IMR-90 (cell line): Measurements from ENCODE around the gene HMCN1. TPM values are rescaled to one million over a fixed set of nuclear protein-coding genes. Genes with fewer than 3 reads are reported as not detected.

Experiments
- ATAC-seq: fragments of 200-7000 bp; cut with Tn5 transposase; 2 replicates; pipeline ENCODE4 v1.9.1; 2020; ENCODE audit warnings: low read depth, mild to moderate bottlenecking, moderate library complexity
- BruUV-seq: library from RNA; stranded (reverse); fragments of 400-500 nt; replicated peaks from 2 replicates; lab custom pipeline; 2021; lab: Mats Ljungman, UMichigan
- CTCF ChIA-PET: fragments of 300-600 bp; formaldehyde crosslinking; extraction: SDS; loops from one replicate; lab custom pipeline; 2021; ENCODE audit warnings: antibody characterized with exemption; lab: Yijun Ruan, JAX
- POLR2A ChIA-PET: fragments of 300-600 bp; sonication (Branson Sonifier 250); formaldehyde crosslinking; loops from one replicate; lab custom pipeline; 2022; ENCODE audit warnings: antibody characterized with exemption; ENCODE audit not compliant: unreplicated experiment; lab: Charles Lee
- DNase-seq: peaks from one replicate; pipeline ENCODE4 v3.0.0; 2013
- H2AFZ ChIP-seq: replicated peaks from 2 replicates; pipeline ENCODE3; 2013; ENCODE audit warnings: low read length, mild to moderate bottlenecking; ENCODE audit not compliant: poor library complexity
- H2AK5ac ChIP-seq: 2 replicates; pipeline ENCODE4 v1.6.1; 2013; ENCODE audit warnings: low read depth, low read length, inconsistent platforms
- H2AK9ac ChIP-seq: replicated peaks from 2 replicates; pipeline ENCODE3; 2013; ENCODE audit warnings: mild to moderate bottlenecking, low read depth, low read length, moderate library complexity; ENCODE audit not compliant: poor library complexity
- H2BK120ac ChIP-seq: 2 replicates; pipeline ENCODE4 v1.6.1; 2013; ENCODE audit warnings: low read depth, low read length, inconsistent platforms
- H2BK15ac ChIP-seq: 3 replicates; pipeline ENCODE4 v1.6.1; 2013; ENCODE audit warnings: low read depth, low read length, inconsistent platforms
- H2BK20ac ChIP-seq: 2 replicates; pipeline ENCODE4 v1.6.1; 2013; ENCODE audit warnings: low read depth, mild to moderate bottlenecking, inconsistent platforms, low read length, moderate library complexity
- H2BK5ac ChIP-seq: 2 replicates; pipeline ENCODE4 v1.6.1; 2013; ENCODE audit warnings: mild to moderate bottlenecking, low read depth, low read length, inconsistent platforms; ENCODE audit not compliant: poor library complexity, severe bottlenecking
- H3K14ac ChIP-seq: replicated peaks from 2 replicates; pipeline ENCODE4 v1.6.1; 2013; ENCODE audit warnings: low read depth, low read length, inconsistent platforms
- H3K18ac ChIP-seq: 2 replicates; pipeline ENCODE4 v1.6.1; 2013; ENCODE audit warnings: low read depth, low read length, control low read depth
- H3K23ac ChIP-seq: 2 replicates; pipeline ENCODE4 v1.6.1; 2013; ENCODE audit warnings: low read depth, low read length, inconsistent platforms
- H3K27ac ChIP-seq: 2 replicates; pipeline ENCODE4 v1.5.1; 2013; ENCODE audit warnings: mild to moderate bottlenecking, control low read depth, low read length; ENCODE audit not compliant: insufficient read depth
- H3K27me3 ChIP-seq: 2 replicates; pipeline ENCODE4 v1.6.1; 2013; ENCODE audit warnings: low read length; ENCODE audit not compliant: control insufficient read depth, insufficient read depth
- H3K36me3 ChIP-seq: 2 replicates; pipeline ENCODE4 v1.6.1; 2013; ENCODE audit warnings: low read length, mixed read lengths; ENCODE audit not compliant: control insufficient read depth, insufficient read depth
- H3K4ac ChIP-seq: 2 replicates; pipeline ENCODE4 v1.6.1; 2013; ENCODE audit warnings: low read depth, low read length, inconsistent platforms
- H3K4me1 ChIP-seq: 2 replicates; pipeline ENCODE4 v1.6.1; 2013; ENCODE audit warnings: low read length, mixed read lengths; ENCODE audit not compliant: control insufficient read depth, insufficient read depth
- H3K4me2 ChIP-seq: 2 replicates; pipeline ENCODE4 v1.6.1; 2013; ENCODE audit warnings: low read depth, mild to moderate bottlenecking, control low read depth, low read length, moderate library complexity
- H3K4me3 ChIP-seq: 2 replicates; pipeline ENCODE4 v1.5.1; 2013; ENCODE audit warnings: low read depth, mild to moderate bottlenecking, control low read depth, low read length, moderate library complexity; ENCODE audit not compliant: insufficient read depth
- H3K56ac ChIP-seq: 2 replicates; pipeline ENCODE4 v1.6.1; 2013; ENCODE audit warnings: low read length, inconsistent platforms; ENCODE audit not compliant: insufficient read depth; ENCODE audit errors: extremely low read depth
- H3K79me1 ChIP-seq, 2 experiments: 2 replicates each; pipeline ENCODE4 v1.6.1; 2013; ENCODE audit warnings: low read length in 2 of 2, inconsistent platforms in 1 of 2, low read depth in 1 of 2
- H3K9ac ChIP-seq: 2 replicates; pipeline ENCODE4 v1.6.1; 2013; ENCODE audit warnings: low read depth, low read length, control low read depth
- H3K9me1 ChIP-seq: 2 replicates; pipeline ENCODE4 v1.6.1; 2013; ENCODE audit warnings: low read length, inconsistent platforms; ENCODE audit not compliant: insufficient read depth
- H3K9me3 ChIP-seq: 2 replicates; pipeline ENCODE4 v1.6.1; 2013; ENCODE audit warnings: low read length; ENCODE audit not compliant: control insufficient read depth, insufficient read depth
- H4K20me1 ChIP-seq: 2 replicates; pipeline ENCODE4 v1.6.1; 2013; ENCODE audit warnings: low read length, inconsistent platforms; ENCODE audit not compliant: insufficient read depth
- H4K5ac ChIP-seq: 2 replicates; pipeline ENCODE4 v1.6.1; 2013; ENCODE audit warnings: mild to moderate bottlenecking, low read depth, low read length, control low read depth
- H4K8ac ChIP-seq, 2 experiments: 2 replicates each; pipeline ENCODE4 v1.6.1; 2013; ENCODE audit warnings: low read depth in 2 of 2, low read length in 2 of 2, control low read depth in 1 of 2, inconsistent platforms in 1 of 2
- H4K91ac ChIP-seq: 2 replicates; pipeline ENCODE4 v1.6.1; 2013; ENCODE audit warnings: low read depth, low read length, inconsistent platforms; ENCODE audit not compliant: insufficient read depth
- BHLHE40 ChIP-seq: fragments of 150-350 bp; IDR thresholded peaks from 2 replicates; pipeline ENCODE4 v1.6.1; 2016; ENCODE audit warnings: mild to moderate bottlenecking, low read depth, low read length
- CEBPB ChIP-seq: IDR thresholded peaks from 2 replicates; pipeline ENCODE4 v1.6.1; 2012; ENCODE audit warnings: low read depth, low read length, improper control_type of control experiment
- CHD1 ChIP-seq: IDR thresholded peaks from 2 replicates; pipeline ENCODE4 v1.6.1; 2012; ENCODE audit warnings: low read depth, low read length, improper control_type of control experiment
- FOS ChIP-seq: fragments of 150-350 bp; IDR thresholded peaks from 2 replicates; pipeline ENCODE4 v1.6.1; 2016; ENCODE audit warnings: low read depth, low read length
- MAFK ChIP-seq: IDR thresholded peaks from 2 replicates; pipeline ENCODE4 v1.6.1; 2012; ENCODE audit warnings: low read depth, low read length, improper control_type of control experiment
- MAZ ChIP-seq: IDR thresholded peaks from 2 replicates; pipeline ENCODE4 v1.6.1; 2012; ENCODE audit warnings: low read depth, mild to moderate bottlenecking, low read length, improper control_type of control experiment, moderate library complexity, borderline replicate concordance
- MXI1 ChIP-seq: IDR thresholded peaks from 2 replicates; pipeline ENCODE4 v1.6.1; 2012; ENCODE audit warnings: low read depth, mild to moderate bottlenecking, low read length, moderate library complexity, borderline replicate concordance
- NFE2L2 ChIP-seq: fragments of 150-350 bp; IDR thresholded peaks from 2 replicates; pipeline ENCODE4 v1.6.1; 2016; ENCODE audit warnings: low read depth, mild to moderate bottlenecking, low read length
- POLR2A ChIP-seq: IDR thresholded peaks from 2 replicates; pipeline ENCODE4 v1.6.1; 2012; ENCODE audit warnings: mild to moderate bottlenecking, low read depth, low read length
- RAD21 ChIP-seq: IDR thresholded peaks from 2 replicates; pipeline ENCODE4 v1.6.1; 2012; ENCODE audit warnings: low read length, improper control_type of control experiment
- RCOR1 ChIP-seq: IDR thresholded peaks from 2 replicates; pipeline ENCODE4 v1.6.1; 2012; ENCODE audit warnings: mild to moderate bottlenecking, low read length, improper control_type of control experiment; ENCODE audit not compliant: insufficient replicate concordance
- RFX5 ChIP-seq: IDR thresholded peaks from 2 replicates; pipeline ENCODE4 v1.8.0; 2012; ENCODE audit warnings: low read depth, mild to moderate bottlenecking, low read length, moderate library complexity
- SMC3 ChIP-seq: fragments of 150-350 bp; IDR thresholded peaks from 2 replicates; pipeline ENCODE4 v1.6.1; 2016; ENCODE audit warnings: low read depth, mild to moderate bottlenecking, antibody characterized with exemption, low read length, moderate library complexity
- WGBS, 2 experiments: methylation state at CpG; one replicate each; pipeline versions ENCODE4 v1.1.5 to v1.1.7; 2013; ENCODE audit warnings: missing lambda C conversion rate in 2 of 2; ENCODE audit not compliant: insufficient read length in 1 of 2; ENCODE audit errors: extremely low coverage in 2 of 2; 5-methylcytosine and 5-hydroxymethylcytosine counted together
- dilution Hi-C: fragments of 300-500 bp; cut with HindIII; formaldehyde crosslinking; loops from one replicate; pipeline ENCODE4 v1.14.3; 2018; ENCODE audit warnings: low sequenced_read_pairs; ENCODE audit not compliant: unreplicated experiment
- in situ Hi-C: fragments of 300-500 bp; cut with MboI; formaldehyde crosslinking; loops from 3 replicates; pipeline ENCODE4 v1.14.3; 2019; ENCODE audit warnings: low sequenced_read_pairs, inconsistent platforms, mixed read lengths
- intact Hi-C: fragments of 100-400 bp; cut with micrococcal nuclease; formaldehyde crosslinking; loops from 2 replicates; pipeline ENCODE4 v1.10.0; 2022
- polyA plus RNA-seq, 3 experiments: library from polyadenylated mRNA; depleted of rRNA; stranded (reverse); fragments of >200 nt; gene quantifications; 2 replicates each; pipeline ENCODE4 v1.2.3, GENCODE V29; 2012; ENCODE audit warnings: low replicate concordance in 1 of 3
- total RNA-seq: library from RNA; depleted of rRNA; stranded (reverse); fragments of >200 nt; gene quantifications from 2 replicates; pipeline ENCODE4 v1.2.3, GENCODE V29; 2012
- TF ChIP-seq, protein P1 (sequence below): fragments of 150-350 bp; IDR thresholded peaks from 2 replicates; pipeline ENCODE4 v1.6.1; 2016; ENCODE audit warnings: low read depth, mild to moderate bottlenecking, low read length, moderate library complexity, borderline replicate concordance
- TF ChIP-seq, protein P2 (sequence below): fragments of 150-350 bp; IDR thresholded peaks from 2 replicates; pipeline ENCODE4 v1.6.1; 2017; ENCODE audit warnings: mild to moderate bottlenecking, antibody characterized with exemption, low read length, low read depth
- TF ChIP-seq, protein P3 (sequence below): conservative IDR thresholded peaks from 2 replicates; pipeline ENCODE4 v1.5.1; 2012; ENCODE audit warnings: mild to moderate bottlenecking, low read depth, low read length, improper control_type of control experiment

HMCN1 gene
- total and polyA plus RNA-seq, 2 of the 4 experiments (the other 2 are of a cell fraction) = 6.1 to 11.7 TPM

DNA sequence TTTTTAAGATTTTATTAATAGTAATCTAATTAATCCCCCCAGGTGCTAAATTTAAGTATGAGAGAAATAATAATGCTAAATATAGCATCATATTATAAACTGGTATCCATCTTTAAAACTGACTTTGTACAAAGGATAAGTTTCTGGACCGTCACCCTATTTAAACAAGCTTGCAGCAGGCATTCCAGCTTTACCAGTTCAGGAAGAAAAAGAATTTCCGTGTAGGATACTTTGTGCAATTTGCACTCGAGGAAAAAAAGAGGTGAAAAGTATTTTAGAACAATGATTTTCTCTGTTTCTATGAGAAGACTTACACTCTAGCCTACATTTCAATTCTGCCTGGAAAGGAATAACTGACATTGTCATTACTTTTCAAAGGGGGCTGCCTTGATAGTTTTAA, 27.6 kb downstream of the HMCN1 start:
- no peak overlapping the region for H3K4me2 ChIP-seq
- H3K4me1 ChIP-seq = no peaks in the 10 kb centered on the region
- BruUV-seq = no TSS peak
- H2BK120ac ChIP-seq = no peak overlapping the region
- CTCF ChIA-PET = no interaction called here
- no peak overlapping the region for H2BK20ac ChIP-seq
- in situ Hi-C loops = no loop called here
- H4K91ac ChIP-seq = no peak overlapping the region
- TF ChIP-seq FOS = no peak
- TF ChIP-seq, protein P1, sequence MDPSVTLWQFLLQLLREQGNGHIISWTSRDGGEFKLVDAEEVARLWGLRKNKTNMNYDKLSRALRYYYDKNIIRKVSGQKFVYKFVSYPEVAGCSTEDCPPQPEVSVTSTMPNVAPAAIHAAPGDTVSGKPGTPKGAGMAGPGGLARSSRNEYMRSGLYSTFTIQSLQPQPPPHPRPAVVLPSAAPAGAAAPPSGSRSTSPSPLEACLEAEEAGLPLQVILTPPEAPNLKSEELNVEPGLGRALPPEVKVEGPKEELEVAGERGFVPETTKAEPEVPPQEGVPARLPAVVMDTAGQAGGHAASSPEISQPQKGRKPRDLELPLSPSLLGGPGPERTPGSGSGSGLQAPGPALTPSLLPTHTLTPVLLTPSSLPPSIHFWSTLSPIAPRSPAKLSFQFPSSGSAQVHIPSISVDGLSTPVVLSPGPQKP = no peak
- TF ChIP-seq, protein P2, sequence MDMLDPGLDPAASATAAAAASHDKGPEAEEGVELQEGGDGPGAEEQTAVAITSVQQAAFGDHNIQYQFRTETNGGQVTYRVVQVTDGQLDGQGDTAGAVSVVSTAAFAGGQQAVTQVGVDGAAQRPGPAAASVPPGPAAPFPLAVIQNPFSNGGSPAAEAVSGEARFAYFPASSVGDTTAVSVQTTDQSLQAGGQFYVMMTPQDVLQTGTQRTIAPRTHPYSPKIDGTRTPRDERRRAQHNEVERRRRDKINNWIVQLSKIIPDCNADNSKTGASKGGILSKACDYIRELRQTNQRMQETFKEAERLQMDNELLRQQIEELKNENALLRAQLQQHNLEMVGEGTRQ = no peak
- TF ChIP-seq RCOR1 = no peak
- no peak for TF ChIP-seq BHLHE40
- TF ChIP-seq SMC3 = no peak
- TF ChIP-seq NFE2L2 = no peak
- TF ChIP-seq CHD1 = no peak
- TF ChIP-seq MAZ = no peak
- no peak for TF ChIP-seq MXI1
- no peak for TF ChIP-seq RAD21
- TF ChIP-seq, protein P3, sequence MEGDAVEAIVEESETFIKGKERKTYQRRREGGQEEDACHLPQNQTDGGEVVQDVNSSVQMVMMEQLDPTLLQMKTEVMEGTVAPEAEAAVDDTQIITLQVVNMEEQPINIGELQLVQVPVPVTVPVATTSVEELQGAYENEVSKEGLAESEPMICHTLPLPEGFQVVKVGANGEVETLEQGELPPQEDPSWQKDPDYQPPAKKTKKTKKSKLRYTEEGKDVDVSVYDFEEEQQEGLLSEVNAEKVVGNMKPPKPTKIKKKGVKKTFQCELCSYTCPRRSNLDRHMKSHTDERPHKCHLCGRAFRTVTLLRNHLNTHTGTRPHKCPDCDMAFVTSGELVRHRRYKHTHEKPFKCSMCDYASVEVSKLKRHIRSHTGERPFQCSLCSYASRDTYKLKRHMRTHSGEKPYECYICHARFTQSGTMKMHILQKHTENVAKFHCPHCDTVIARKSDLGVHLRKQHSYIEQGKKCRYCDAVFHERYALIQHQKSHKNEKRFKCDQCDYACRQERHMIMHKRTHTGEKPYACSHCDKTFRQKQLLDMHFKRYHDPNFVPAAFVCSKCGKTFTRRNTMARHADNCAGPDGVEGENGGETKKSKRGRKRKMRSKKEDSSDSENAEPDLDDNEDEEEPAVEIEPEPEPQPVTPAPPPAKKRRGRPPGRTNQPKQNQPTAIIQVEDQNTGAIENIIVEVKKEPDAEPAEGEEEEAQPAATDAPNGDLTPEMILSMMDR = no peak
- no peak for TF ChIP-seq POLR2A
- TF ChIP-seq CEBPB = no peak
- TF ChIP-seq MAFK = no peak
- no peak for TF ChIP-seq RFX5
- no peak overlapping the region for H3K9ac ChIP-seq
- ATAC-seq = no peak
- no peaks in the 10 kb centered on the region for H4K20me1 ChIP-seq
- H2AK9ac ChIP-seq = no peak overlapping the region
- dilution Hi-C loops = no loop called here
- H3K18ac ChIP-seq = no peak overlapping the region
- no peak for DNase-seq
- intact Hi-C loops = no loop called here
- no peak overlapping the region for H2AFZ ChIP-seq
- H3K4ac ChIP-seq = no peak overlapping the region
- no peak overlapping the region for H4K5ac ChIP-seq
- H3K14ac ChIP-seq = no peak overlapping the region
- no peak overlapping the region for H3K23ac ChIP-seq
- no peaks in the 10 kb centered on the region for H3K79me1 ChIP-seq
- H2AK5ac ChIP-seq = no peak overlapping the region
- no peak overlapping the region for H2BK15ac ChIP-seq
- no CpG with 5 or more reads among the region's 3 CpGs for WGBS, 2 experiments
- no peaks in the 10 kb centered on the region for H3K9me1 ChIP-seq
- H3K9me3 ChIP-seq = no peaks in the 10 kb centered on the region
- no peaks in the 10 kb centered on the region for H3K36me3 ChIP-seq
- no peaks in the 10 kb centered on the region for H3K27me3 ChIP-seq
- POLR2A ChIA-PET = no interaction called here
- no peak overlapping the region for H3K27ac ChIP-seq
- no peak overlapping the region for H3K4me3 ChIP-seq
- no peak overlapping the region for H3K56ac ChIP-seq
- no peak overlapping the region for H4K8ac ChIP-seq
- no peak overlapping the region for H2BK5ac ChIP-seq
